Heart right ventricle (tissue), 16 donors: ENCODE data around the gene LDLR. TPM values are rescaled to one million over a fixed set of nuclear protein-coding genes. Genes with fewer than 3 reads are reported as not detected.
"Not testable (repeated sequence)": the region's sequence is repeated elsewhere in the genome, so short reads cannot be mapped to it uniquely, and the experiment has no call there.

Experiments used
- ATAC-seq, 8 donors: fragments of 200-7000 bp; cut with Tn5 transposase; one replicate each; pipeline ENCODE4 v1.9.1; 2020; ENCODE audit warnings: mild to moderate bottlenecking in 8 of 8, moderate library complexity in 8 of 8, moderate number of reproducible peaks in 1 of 8
- DNase-seq, 2 donors: peaks; one replicate each; pipeline ENCODE4 v3.0.0-alpha.2; 2020
- H3K27ac ChIP-seq, 10 donors: fragments of 200-600 bp; sonication (generic) in 2 of 10; one replicate each; pipeline versions ENCODE4 v1.5.0 to v1.8.0; 2020 to 2022; ENCODE audit warnings: mild to moderate bottlenecking in 3 of 10
- H3K27me3 ChIP-seq, 7 donors: fragments of 200-600 bp; one replicate each; pipeline ENCODE4 v1.8.0; 2021 to 2022; ENCODE audit warnings: mild to moderate bottlenecking in 2 of 7
- H3K36me3 ChIP-seq, 9 donors: fragments of 200-600 bp; sonication (generic) in 1 of 9; one replicate each; pipeline versions ENCODE4 v1.5.0 to v1.8.0; 2020 to 2022; ENCODE audit warnings: mild to moderate bottlenecking in 2 of 9
- H3K4me1 ChIP-seq, 9 donors: fragments of 200-600 bp; sonication (generic) in 1 of 9; one replicate each; pipeline versions ENCODE4 v1.5.0 to v1.8.0; 2020 to 2022; ENCODE audit warnings: mild to moderate bottlenecking in 4 of 9
- H3K4me3 ChIP-seq, 10 donors: fragments of 200-600 bp; sonication (generic) in 2 of 10; one replicate each; pipeline versions ENCODE4 v1.5.0 to v1.8.0; 2020 to 2022; ENCODE audit warnings: mild to moderate bottlenecking in 7 of 10, moderate library complexity in 2 of 10
- H3K9me3 ChIP-seq, 11 donors: fragments of 200-600 bp in 10 of 11; sonication (generic) in 2 of 11; one replicate each; pipeline versions ENCODE4 v1.5.0 to v1.8.0; 2013 to 2022; ENCODE audit warnings: mild to moderate bottlenecking in 2 of 11, control low read depth in 1 of 11, moderate library complexity in 1 of 11
- CTCF ChIP-seq, 9 donors: fragments of 200-600 bp; sonication (generic) in 2 of 9; IDR thresholded peaks; one replicate each; pipeline versions ENCODE4 v1.5.0 to v1.8.0; 2021 to 2022; ENCODE audit warnings: antibody characterized with exemption in 9 of 9, mild to moderate bottlenecking in 5 of 9, moderate library complexity in 1 of 9
- WGBS, 2 donors: extraction: QIAGEN DNeasy Blood & Tissue Kit; methylation state at CpG; one replicate each; pipeline ENCODE4 v1.1.7; 2013; ENCODE audit warnings: inconsistent platforms in 1 of 2; 5-methylcytosine and 5-hydroxymethylcytosine counted together
- intact Hi-C, 10 donors: fragments of 100-400 bp; cut with DNase I; formaldehyde crosslinking; loops; one replicate each; pipeline versions ENCODE4 v1.11.1 to v1.14.2; 2022
- polyA plus RNA-seq, 2 donors: library from polyadenylated mRNA; stranded (reverse); fragments of 200-250 nt; gene quantifications; one replicate each; pipeline ENCODE4 v1.2.3, GENCODE V29; 2013
- total RNA-seq, 10 donors: library from RNA; stranded (reverse); fragmentation: NEBNext Ultra II Directional in 3 of 10; extraction: Animal tissue kit (Norgen Biotek cat#: 25700) in 3 of 10; gene quantifications; one replicate each; pipeline versions ENCODE4 v1.2.1 to v1.2.4, GENCODE V29; 2021 to 2023
- donor health status: Arrhythmogenic right ventricular cardiomyopathy.
- donor health status: ischemic (EF 13 %, LVEDD 7.1; RV severe dilation, severe dysfunction).
- donor health status: healthy with polysubstance abuse.
- donor health status: DM: no; HTN: yes; CAD: no.
- donor health status: DM: no; HTN: no; CAD: no.
- donor health status: ischemic (EF 25% LVEDD 6.9; RV normal size, moderate dysfunction).
- donor health status: ischemic (EF 25% LVEDD 5.7; RV mildly dilated, moderate dysfunction).
- donor health status: healthy.
- donor health status: DM: yes; HTN: yes; CAD: no.
- donor health status: Ischemic cardiomyopathy.
- donor health status: ischemic (EF 35%, LVEDD 5.7; RV mildly dilated, moderate dysfunction).
- donor health status: nonischemic (EF 11% LVEDD 7.7; RV severe dilation, severe dysfunction).
- donor health status: DM: yes; HTN: yes; CAD: no.
- donor health status: PGD.
- donor health status: ischemic (EF 29% LVEDD 5.4; RV normal size, mild dysfunction).
- donor health status: nonischemic (EF 23%, LVEDD 6.1; RV moderate dilation, normal function).

The LDLR gene
- total and polyA plus RNA-seq, 12 donors, result 4.5 to 76.1 (median 16.4) TPM

DNA sequence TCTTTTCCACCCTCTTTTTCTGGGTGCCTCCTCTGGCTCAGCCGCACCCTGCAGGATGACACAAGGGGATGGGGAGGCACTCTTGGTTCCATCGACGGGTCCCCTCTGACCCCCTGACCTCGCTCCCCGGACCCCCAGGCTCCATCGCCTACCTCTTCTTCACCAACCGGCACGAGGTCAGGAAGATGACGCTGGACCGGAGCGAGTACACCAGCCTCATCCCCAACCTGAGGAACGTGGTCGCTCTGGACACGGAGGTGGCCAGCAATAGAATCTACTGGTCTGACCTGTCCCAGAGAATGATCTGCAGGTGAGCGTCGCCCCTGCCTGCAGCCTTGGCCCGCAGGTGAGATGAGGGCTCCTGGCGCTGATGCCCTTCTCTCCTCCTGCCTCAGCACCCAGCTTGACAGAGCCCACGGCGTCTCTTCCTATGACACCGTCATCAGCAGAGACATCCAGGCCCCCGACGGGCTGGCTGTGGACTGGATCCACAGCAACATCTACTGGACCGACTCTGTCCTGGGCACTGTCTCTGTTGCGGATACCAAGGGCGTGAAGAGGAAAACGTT, 24.0 kb downstream of the LDLR start:
- TF ChIP-seq CTCF (IDR thresholded peaks at IDR 0.05), result no peak
- WGBS, 2 donors, result 92 to 97% methylated on average over 27 of the region's 27 CpGs
- H3K27ac ChIP-seq, result no peak overlapping the region
- no peaks in the 10 kb centered on the region for H3K27me3 ChIP-seq
- intact Hi-C loops, result no loop called here
- H3K36me3 ChIP-seq, result peaks cover 0 to 100% (median 33%) of the 10 kb centered on the region in 9 donors
- no peak for DNase-seq
- H3K4me3 ChIP-seq, result no peak overlapping the region
- H3K9me3 ChIP-seq, result no peaks in the 10 kb centered on the region
- H3K4me1 ChIP-seq, result no peaks in the 10 kb centered on the region
- no peak for ATAC-seq

GRCh38 chr19:11115042-11115441, 25.8 kb downstream of the LDLR start:
- Histone ChIP-seq H3K27ac (no peak overlapping the region), H3K9me3 (no peaks in the 10 kb centered on the region), H3K4me3 (no peak overlapping the region), H3K27me3 (no peaks in the 10 kb centered on the region), H3K36me3 (peaks cover 0 to 99% (median 23%) of the 10 kb centered on the region in 9 donors), H3K4me1 (no peaks in the 10 kb centered on the region)
- no peak for TF ChIP-seq CTCF (IDR thresholded peaks at IDR 0.05)
- ATAC-seq, result no peak
- intact Hi-C loops, result no loop called here
- DNase-seq, result no peak
- 97 to 98% methylated on average over 5 of the region's 5 CpGs for WGBS, 2 donors

DNA sequence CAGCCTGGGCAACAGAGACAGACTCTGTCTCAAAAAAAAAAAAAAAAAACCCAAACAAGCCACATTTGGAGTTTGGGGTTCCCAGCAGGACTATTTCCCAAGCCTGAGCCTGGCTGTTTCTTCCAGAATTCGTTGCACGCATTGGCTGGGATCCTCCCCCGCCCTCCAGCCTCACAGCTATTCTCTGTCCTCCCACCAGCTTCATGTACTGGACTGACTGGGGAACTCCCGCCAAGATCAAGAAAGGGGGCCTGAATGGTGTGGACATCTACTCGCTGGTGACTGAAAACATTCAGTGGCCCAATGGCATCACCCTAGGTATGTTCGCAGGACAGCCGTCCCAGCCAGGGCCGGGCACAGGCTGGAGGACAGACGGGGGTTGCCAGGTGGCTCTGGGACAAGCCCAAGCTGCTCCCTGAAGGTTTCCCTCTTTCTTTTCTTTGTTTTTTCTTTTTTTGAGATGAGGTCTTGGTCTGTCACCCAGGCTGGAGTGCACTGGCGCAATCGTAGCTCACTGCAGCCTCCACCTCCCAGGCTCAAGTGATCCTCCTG, 26.7 kb downstream of the LDLR start:
- no peaks in the 10 kb centered on the region for H3K4me1 ChIP-seq
- 81 to 83% methylated on average over 11 of the region's 11 CpGs for WGBS, 2 donors
- ATAC-seq, result peak in 3 of 8 donors; percentile 4 to 29 (median 14)
- H3K27me3 ChIP-seq, result no peaks in the 10 kb centered on the region
- DNase-seq, result no peak
- intact Hi-C loops, result no loop called here
- no peak overlapping the region for H3K4me3 ChIP-seq
- no peak for TF ChIP-seq CTCF (IDR thresholded peaks at IDR 0.05)
- H3K9me3 ChIP-seq, result no peaks in the 10 kb centered on the region
- H3K27ac ChIP-seq, result no peak overlapping the region
- H3K36me3 ChIP-seq, result peaks cover 0 to 100% (median 23%) of the 10 kb centered on the region in 9 donors

GRCh38 chr19:11116507-11116906, 27.2 kb downstream of the LDLR start:
- peaks cover 0 to 100% (median 23%) of the 10 kb centered on the region in 9 donors for H3K36me3 ChIP-seq

DNA sequence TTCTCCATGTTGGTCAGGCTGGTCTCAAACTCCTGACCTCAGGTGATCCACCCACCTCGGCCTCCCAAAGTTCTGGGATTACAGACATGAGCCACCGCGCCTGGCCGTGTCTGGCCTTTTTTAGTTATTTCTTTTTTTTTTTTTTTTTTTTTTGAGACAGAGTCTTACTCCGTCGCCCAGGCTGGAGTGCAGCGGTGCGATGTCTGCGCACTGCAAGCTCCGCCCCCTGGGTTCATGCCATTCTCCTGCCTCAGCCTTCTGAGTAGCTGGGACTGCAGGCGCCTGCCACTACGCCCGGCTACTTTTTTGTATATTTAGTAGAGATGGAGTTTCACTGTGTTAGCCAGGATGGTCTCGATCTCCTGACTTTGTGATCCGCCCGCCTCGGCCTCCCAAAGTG, 32.7 kb downstream of the LDLR start:
- DNase-seq, H3K4me1 ChIP-seq, H3K4me3 ChIP-seq, H3K9me3 ChIP-seq, H3K27ac ChIP-seq, H3K27me3 ChIP-seq, ATAC-seq: not testable (repeated sequence)
- intact Hi-C loops, result loop anchor here in 1 of 10 donors (10.0 kb wide), 1 partner anchor 177 kb away; no protein-coding TSS in a partner anchor
- peaks cover 0 to 100% (median 25%) of the 10 kb centered on the region in 9 donors for H3K36me3 ChIP-seq
- 90 to 97% methylated on average over 14 to 17 of the region's 17 CpGs for WGBS, 2 donors

More at GRCh38 chr19:11116507-11116906, 27.2 kb downstream of the LDLR start:
- intact Hi-C loops, result no loop called here
- Histone ChIP-seq H3K27ac (no peak overlapping the region), H3K4me1 (no peaks in the 10 kb centered on the region), H3K4me3 (no peak overlapping the region), H3K9me3 (no peaks in the 10 kb centered on the region), H3K27me3 (no peaks in the 10 kb centered on the region)
- no peak for TF ChIP-seq CTCF (IDR thresholded peaks at IDR 0.05)
- ATAC-seq (no peak), DNase-seq (no peak)
- 88 to 97% methylated on average over 9 of the region's 9 CpGs for WGBS, 2 donors
